ENCODE data around the gene C4BPA. TPM values are rescaled to one million over a fixed set of nuclear protein-coding genes. Genes with fewer than 3 reads are reported as not detected.

C4BPA gene
- total RNA-seq, 1 donor, result not detected

DNA sequence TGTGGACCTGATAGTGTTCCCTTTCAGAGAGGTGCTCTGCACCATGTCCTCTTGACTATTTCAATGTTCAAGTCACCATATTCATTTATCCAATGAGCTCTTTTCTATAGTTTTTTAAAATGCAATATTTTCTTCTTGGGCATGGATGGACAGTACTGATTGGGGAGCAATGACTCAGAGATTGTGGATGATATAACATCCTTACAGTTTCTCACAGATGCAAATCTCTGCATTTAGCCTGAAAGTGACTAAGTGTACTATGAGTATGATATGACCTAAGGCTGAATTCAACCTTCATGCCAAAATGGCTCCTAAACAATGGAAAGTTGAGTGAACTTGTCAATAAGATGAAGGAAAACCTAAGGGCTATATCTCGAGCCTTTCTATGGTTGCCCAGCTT lies 36.5 kb downstream of the C4BPA start:
- no peak for DNase-seq (ENCODE audit: insufficient read length, low spot score, missing footprints)

DNA sequence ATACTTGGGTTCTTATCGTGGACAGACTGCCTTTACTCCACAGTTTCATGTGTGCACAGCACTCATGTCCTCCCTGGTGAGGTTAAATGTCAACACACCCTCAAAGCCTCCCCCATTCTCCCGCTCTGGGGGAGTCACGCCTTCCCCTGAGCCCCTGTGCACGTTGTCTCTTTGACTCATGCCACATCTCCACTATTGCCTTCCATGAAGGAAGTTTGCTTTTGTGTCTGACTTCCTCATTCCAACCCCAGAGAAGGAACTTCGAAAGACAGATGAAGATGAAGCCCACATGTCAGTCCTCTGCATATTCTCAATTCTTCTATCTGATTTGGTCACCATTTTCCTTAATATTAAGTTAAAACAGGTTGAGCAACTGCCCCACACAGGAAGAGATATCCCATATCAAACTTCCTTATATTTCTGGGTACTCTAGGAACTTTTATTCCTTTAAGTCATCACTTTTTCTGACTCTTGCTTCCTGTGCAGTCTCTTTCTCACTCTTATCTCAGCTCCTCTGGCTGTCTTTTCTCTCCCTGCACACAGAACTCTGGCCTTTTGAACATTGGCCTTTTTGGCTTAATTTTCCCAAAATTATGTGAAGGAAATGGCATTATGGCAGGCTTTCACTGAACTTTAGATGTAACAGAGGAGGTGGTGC lies 41.5 kb downstream of the C4BPA start:
- DNase-seq (ENCODE audit: insufficient read length, low spot score, missing footprints), result no peak
- H3K36me3 ChIP-seq (ENCODE audit: insufficient read depth, low read length), result no peaks in the 10 kb centered on the region
- no peaks in the 10 kb centered on the region for H3K27me3 ChIP-seq (ENCODE audit: insufficient read depth, low read length)
- no peak overlapping the region for H3K4me3 ChIP-seq (ENCODE audit: insufficient read depth, low read length)
- no peak overlapping the region for H3K27ac ChIP-seq (ENCODE audit: low read depth, low read length)
- H3K9me3 ChIP-seq (ENCODE audit: low read depth, low read length), result no peaks in the 10 kb centered on the region
- H3K4me2 ChIP-seq (ENCODE audit: insufficient read depth, low read length), result no peak overlapping the region
- no peaks in the 10 kb centered on the region for H4K20me1 ChIP-seq (ENCODE audit: insufficient read depth, low read length)
- no peaks in the 10 kb centered on the region for H3K79me2 ChIP-seq (ENCODE audit: insufficient read depth, low read length)
- H2AFZ ChIP-seq (ENCODE audit: low read length), result no peak overlapping the region
- no peaks in the 10 kb centered on the region for H3K4me1 ChIP-seq (ENCODE audit: insufficient read depth, low read length)
- TF ChIP-seq, protein P1, sequence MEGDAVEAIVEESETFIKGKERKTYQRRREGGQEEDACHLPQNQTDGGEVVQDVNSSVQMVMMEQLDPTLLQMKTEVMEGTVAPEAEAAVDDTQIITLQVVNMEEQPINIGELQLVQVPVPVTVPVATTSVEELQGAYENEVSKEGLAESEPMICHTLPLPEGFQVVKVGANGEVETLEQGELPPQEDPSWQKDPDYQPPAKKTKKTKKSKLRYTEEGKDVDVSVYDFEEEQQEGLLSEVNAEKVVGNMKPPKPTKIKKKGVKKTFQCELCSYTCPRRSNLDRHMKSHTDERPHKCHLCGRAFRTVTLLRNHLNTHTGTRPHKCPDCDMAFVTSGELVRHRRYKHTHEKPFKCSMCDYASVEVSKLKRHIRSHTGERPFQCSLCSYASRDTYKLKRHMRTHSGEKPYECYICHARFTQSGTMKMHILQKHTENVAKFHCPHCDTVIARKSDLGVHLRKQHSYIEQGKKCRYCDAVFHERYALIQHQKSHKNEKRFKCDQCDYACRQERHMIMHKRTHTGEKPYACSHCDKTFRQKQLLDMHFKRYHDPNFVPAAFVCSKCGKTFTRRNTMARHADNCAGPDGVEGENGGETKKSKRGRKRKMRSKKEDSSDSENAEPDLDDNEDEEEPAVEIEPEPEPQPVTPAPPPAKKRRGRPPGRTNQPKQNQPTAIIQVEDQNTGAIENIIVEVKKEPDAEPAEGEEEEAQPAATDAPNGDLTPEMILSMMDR (IDR thresholded peaks at IDR 0.05; ENCODE audit: extremely low read depth, low read depth, low read length), result no peak

More for the DNA sequence above, 36.5 kb downstream of the C4BPA start:
- H3K36me3 ChIP-seq (ENCODE audit: insufficient read depth, low read length), result no peaks in the 10 kb centered on the region
- no peaks in the 10 kb centered on the region for H4K20me1 ChIP-seq (ENCODE audit: insufficient read depth, low read length)
- H3K27ac ChIP-seq (ENCODE audit: low read depth, low read length), result no peak overlapping the region
- H3K4me3 ChIP-seq (ENCODE audit: insufficient read depth, low read length), result no peak overlapping the region
- no peak overlapping the region for H3K4me2 ChIP-seq (ENCODE audit: insufficient read depth, low read length)
- no peaks in the 10 kb centered on the region for H3K9me3 ChIP-seq (ENCODE audit: low read depth, low read length)
- no peaks in the 10 kb centered on the region for H3K79me2 ChIP-seq (ENCODE audit: insufficient read depth, low read length)
- no peaks in the 10 kb centered on the region for H3K4me1 ChIP-seq (ENCODE audit: insufficient read depth, low read length)
- TF ChIP-seq, protein P1 (IDR thresholded peaks at IDR 0.05; ENCODE audit: extremely low read depth, low read depth, low read length), result no peak
- H3K27me3 ChIP-seq (ENCODE audit: insufficient read depth, low read length), result no peaks in the 10 kb centered on the region
- no peak overlapping the region for H2AFZ ChIP-seq (ENCODE audit: low read length)

DNA sequence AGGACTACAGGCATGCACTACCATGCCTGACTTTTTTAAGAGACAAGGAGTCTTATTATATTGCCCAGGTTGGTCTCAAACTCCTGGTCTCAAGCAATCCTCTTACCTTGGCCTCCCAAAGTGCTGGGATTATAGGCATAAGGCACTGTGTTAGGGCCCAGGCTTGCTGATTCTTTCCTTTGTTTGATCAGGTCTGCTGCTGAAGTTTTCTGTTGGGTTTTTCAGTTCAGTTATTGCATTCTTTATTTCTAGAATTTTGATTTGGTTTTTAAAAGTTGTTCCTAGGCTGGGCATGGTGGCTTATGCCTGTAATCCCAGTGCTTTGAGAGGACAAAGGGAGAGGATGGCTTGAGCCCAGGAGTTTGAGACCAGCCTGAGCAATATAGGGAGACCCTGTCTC lies 47.9 kb downstream of the C4BPA start:
- no peak overlapping the region for H3K27ac ChIP-seq (ENCODE audit: low read depth, low read length)
- no peak overlapping the region for H2AFZ ChIP-seq (ENCODE audit: low read length)
- no peak overlapping the region for H3K4me2 ChIP-seq (ENCODE audit: insufficient read depth, low read length)
- H3K9me3 ChIP-seq (ENCODE audit: low read depth, low read length), result no peaks in the 10 kb centered on the region
- no peak overlapping the region for H3K4me3 ChIP-seq (ENCODE audit: insufficient read depth, low read length)
- H4K20me1 ChIP-seq (ENCODE audit: insufficient read depth, low read length), result no peaks in the 10 kb centered on the region
- TF ChIP-seq, protein P1 (IDR thresholded peaks at IDR 0.05; ENCODE audit: extremely low read depth, low read depth, low read length), result no peak
- H3K4me1 ChIP-seq (ENCODE audit: insufficient read depth, low read length), result no peaks in the 10 kb centered on the region
- H3K79me2 ChIP-seq (ENCODE audit: insufficient read depth, low read length), result no peaks in the 10 kb centered on the region
- no peaks in the 10 kb centered on the region for H3K27me3 ChIP-seq (ENCODE audit: insufficient read depth, low read length)
- no peak for DNase-seq (ENCODE audit: insufficient read length, low spot score, missing footprints)
- no peaks in the 10 kb centered on the region for H3K36me3 ChIP-seq (ENCODE audit: insufficient read depth, low read length)

DNA sequence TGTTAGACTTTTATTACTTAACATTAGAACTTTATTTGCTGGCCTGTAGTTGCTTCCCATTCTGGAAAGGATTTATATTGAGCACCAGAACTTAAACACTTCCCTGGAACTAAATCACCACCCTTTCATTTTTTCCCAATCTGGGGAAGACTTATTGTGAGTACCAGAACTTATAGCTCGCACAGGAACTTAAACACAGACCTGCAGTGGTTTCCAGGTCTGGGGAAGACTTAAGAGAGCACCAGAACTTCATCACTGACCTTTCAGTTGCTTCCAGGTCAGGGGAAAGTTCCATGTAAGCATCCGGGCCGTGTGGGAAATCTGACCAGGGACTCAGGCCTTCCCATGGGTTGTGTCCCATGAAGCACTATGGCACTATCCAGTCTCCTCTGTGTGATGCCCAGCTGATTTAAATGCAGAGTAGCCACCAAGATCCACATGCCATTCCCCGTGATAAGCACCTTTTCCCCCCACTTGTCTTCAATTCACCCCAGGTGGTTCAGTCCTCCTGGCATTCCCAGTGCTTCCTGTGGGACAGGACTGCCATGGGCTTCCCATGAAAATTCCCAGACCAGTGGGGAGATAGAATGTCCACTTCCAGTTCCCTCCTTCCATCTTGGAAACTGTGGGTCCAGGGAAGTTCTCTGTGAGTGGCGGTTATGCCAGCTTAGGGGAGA lies 48.9 kb downstream of the C4BPA start:
- no peak overlapping the region for H3K4me2 ChIP-seq (ENCODE audit: insufficient read depth, low read length)
- no peak overlapping the region for H3K27ac ChIP-seq (ENCODE audit: low read depth, low read length)
- no peak overlapping the region for H3K4me3 ChIP-seq (ENCODE audit: insufficient read depth, low read length)
- no peaks in the 10 kb centered on the region for H3K9me3 ChIP-seq (ENCODE audit: low read depth, low read length)
- TF ChIP-seq, protein P1 (IDR thresholded peaks at IDR 0.05; ENCODE audit: extremely low read depth, low read depth, low read length), result no peak
- no peaks in the 10 kb centered on the region for H3K79me2 ChIP-seq (ENCODE audit: insufficient read depth, low read length)
- H2AFZ ChIP-seq (ENCODE audit: low read length), result no peak overlapping the region
- no peak for DNase-seq (ENCODE audit: insufficient read length, low spot score, missing footprints)
- H3K4me1 ChIP-seq (ENCODE audit: insufficient read depth, low read length), result no peaks in the 10 kb centered on the region
- H4K20me1 ChIP-seq (ENCODE audit: insufficient read depth, low read length), result no peaks in the 10 kb centered on the region
- H3K27me3 ChIP-seq (ENCODE audit: insufficient read depth, low read length), result no peaks in the 10 kb centered on the region
- no peaks in the 10 kb centered on the region for H3K36me3 ChIP-seq (ENCODE audit: insufficient read depth, low read length)

Data from osteoblast (primary cell).